OCI-LY1 (cell line): ENCODE data around the gene LRIG1.

Experiments used
- EZH2 ChIP-seq: fragments of 200-600 bp; sonication (generic), shearing (Covaris generic); IDR thresholded peaks from 2 replicates; pipeline ENCODE4 v1.8.0; 2017; ENCODE audit warnings: borderline replicate concordance, mixed run types, mild to moderate bottlenecking, antibody characterized with exemption, low read length, moderate library complexity, mixed read lengths
- TF ChIP-seq, protein P1 (sequence below): fragments of 200-600 bp; sonication (generic), shearing (Covaris generic); IDR thresholded peaks from 2 replicates; pipeline ENCODE4 v1.5.1; 2017; ENCODE audit warnings: mild to moderate bottlenecking, antibody characterized with exemption, low read length, moderate library complexity, mixed read lengths

DNA sequence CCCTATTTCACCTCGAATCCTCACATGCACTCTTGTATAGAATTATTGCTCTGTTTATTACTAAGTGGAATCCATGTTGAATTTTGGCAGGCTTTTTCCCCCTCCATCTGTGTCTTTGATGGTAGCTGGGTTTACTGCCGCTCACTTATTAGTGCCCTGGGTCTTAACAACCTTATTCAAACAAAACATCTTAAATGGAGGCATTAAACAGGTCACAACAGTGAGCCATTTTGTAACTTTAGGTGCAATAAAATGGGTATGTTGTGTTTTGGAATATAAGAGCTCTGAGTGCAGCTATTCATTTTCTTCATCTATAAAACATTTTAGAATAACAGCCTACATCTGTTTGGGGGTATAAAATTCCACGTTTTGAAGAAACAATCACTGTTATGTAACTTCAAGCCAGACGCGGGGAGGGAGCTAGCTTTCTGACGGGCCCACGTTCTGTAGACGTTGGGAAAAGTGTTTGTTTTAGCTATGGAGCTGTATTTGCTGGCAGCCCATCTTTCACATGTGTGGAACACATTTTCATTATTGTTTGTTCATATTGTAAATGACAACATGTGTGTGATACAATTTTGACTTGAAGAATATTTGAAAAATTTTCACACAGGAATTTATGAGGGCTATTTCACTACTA is 158.0 kb downstream of the LRIG1 start:
- TF ChIP-seq, protein P1, sequence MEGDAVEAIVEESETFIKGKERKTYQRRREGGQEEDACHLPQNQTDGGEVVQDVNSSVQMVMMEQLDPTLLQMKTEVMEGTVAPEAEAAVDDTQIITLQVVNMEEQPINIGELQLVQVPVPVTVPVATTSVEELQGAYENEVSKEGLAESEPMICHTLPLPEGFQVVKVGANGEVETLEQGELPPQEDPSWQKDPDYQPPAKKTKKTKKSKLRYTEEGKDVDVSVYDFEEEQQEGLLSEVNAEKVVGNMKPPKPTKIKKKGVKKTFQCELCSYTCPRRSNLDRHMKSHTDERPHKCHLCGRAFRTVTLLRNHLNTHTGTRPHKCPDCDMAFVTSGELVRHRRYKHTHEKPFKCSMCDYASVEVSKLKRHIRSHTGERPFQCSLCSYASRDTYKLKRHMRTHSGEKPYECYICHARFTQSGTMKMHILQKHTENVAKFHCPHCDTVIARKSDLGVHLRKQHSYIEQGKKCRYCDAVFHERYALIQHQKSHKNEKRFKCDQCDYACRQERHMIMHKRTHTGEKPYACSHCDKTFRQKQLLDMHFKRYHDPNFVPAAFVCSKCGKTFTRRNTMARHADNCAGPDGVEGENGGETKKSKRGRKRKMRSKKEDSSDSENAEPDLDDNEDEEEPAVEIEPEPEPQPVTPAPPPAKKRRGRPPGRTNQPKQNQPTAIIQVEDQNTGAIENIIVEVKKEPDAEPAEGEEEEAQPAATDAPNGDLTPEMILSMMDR = no peak
- TF ChIP-seq EZH2 = no peak
